ENCODE measurements around the gene FAHD2B.
"Not testable (repeated sequence)": the region's sequence is repeated elsewhere in the genome, so short reads cannot be mapped to it uniquely, and the experiment has no call there.

GRCh38 chr2:97106878-97107277 lies 12.2 kb upstream of the FAHD2B start:
- TF ChIP-seq, protein P1, sequence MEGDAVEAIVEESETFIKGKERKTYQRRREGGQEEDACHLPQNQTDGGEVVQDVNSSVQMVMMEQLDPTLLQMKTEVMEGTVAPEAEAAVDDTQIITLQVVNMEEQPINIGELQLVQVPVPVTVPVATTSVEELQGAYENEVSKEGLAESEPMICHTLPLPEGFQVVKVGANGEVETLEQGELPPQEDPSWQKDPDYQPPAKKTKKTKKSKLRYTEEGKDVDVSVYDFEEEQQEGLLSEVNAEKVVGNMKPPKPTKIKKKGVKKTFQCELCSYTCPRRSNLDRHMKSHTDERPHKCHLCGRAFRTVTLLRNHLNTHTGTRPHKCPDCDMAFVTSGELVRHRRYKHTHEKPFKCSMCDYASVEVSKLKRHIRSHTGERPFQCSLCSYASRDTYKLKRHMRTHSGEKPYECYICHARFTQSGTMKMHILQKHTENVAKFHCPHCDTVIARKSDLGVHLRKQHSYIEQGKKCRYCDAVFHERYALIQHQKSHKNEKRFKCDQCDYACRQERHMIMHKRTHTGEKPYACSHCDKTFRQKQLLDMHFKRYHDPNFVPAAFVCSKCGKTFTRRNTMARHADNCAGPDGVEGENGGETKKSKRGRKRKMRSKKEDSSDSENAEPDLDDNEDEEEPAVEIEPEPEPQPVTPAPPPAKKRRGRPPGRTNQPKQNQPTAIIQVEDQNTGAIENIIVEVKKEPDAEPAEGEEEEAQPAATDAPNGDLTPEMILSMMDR (IDR thresholded peaks at IDR 0.05): not testable (repeated sequence)
- TF ChIP-seq ZFX (IDR thresholded peaks at IDR 0.05; ENCODE audit: borderline replicate concordance): not testable (repeated sequence)
